GM12864 (cell line): Measurements from ENCODE around the gene TOX2.

ENCODE experiments used
- DNase-seq: peaks from one replicate; pipeline ENCODE4 v3.0.0-alpha.2; 2011; ENCODE audit warnings: low read depth
- H3K4me3 ChIP-seq: 2 replicates; pipeline ENCODE4 v1.5.1; 2011; ENCODE audit warnings: mild to moderate bottlenecking, low read depth, low read length, control low read depth
- CTCF ChIP-seq: IDR thresholded peaks from 2 replicates; pipeline ENCODE4 v1.5.1; 2011; ENCODE audit warnings: low read depth, mild to moderate bottlenecking, moderate library complexity, low read length, control low read depth, inconsistent platforms; ENCODE audit errors: missing control alignments

Gene TOX2

GRCh38 chr20:44003609-44004008 lies 89.0 kb downstream of the TOX2 start:
- no peak overlapping the region for H3K4me3 ChIP-seq
- DNase-seq: no peak
- TF ChIP-seq CTCF: no peak

- H3K4me3 ChIP-seq: no peak overlapping the region
- no peak for DNase-seq
- TF ChIP-seq CTCF: no peak
Measured at GRCh38 chr20:44004306-44004915, 89.8 kb downstream of the TOX2 start.

- no peak overlapping the region for H3K4me3 ChIP-seq
- no peak for DNase-seq
- no peak for TF ChIP-seq CTCF
Measured at GRCh38 chr20:44005661-44006060, 91.0 kb downstream of the TOX2 start.

- H3K4me3 ChIP-seq: no peak overlapping the region
- no peak for DNase-seq
- TF ChIP-seq CTCF: no peak
Measured at GRCh38 chr20:44006126-44006525, 91.5 kb downstream of the TOX2 start.

- no peak for TF ChIP-seq CTCF
- H3K4me3 ChIP-seq: no peak overlapping the region
- DNase-seq: no peak
Measured at GRCh38 chr20:44006578-44006977, 91.9 kb downstream of the TOX2 start.

- TF ChIP-seq CTCF: no peak
- no peak overlapping the region for H3K4me3 ChIP-seq
- DNase-seq: no peak
Measured at GRCh38 chr20:44008806-44009678, 94.4 kb downstream of the TOX2 start.

GRCh38 chr20:44009679-44009992 lies 95.0 kb downstream of the TOX2 start:
- no peak overlapping the region for H3K4me3 ChIP-seq
- TF ChIP-seq CTCF: no peak
- no peak for DNase-seq
